Measurements from ENCODE around the gene ABCB9. TPM values are rescaled to one million over a fixed set of nuclear protein-coding genes. Genes with fewer than 3 reads are reported as not detected.

Gene ABCB9
- total RNA-seq, 1 donor from 2014 or later, result 4.0 TPM

DNA sequence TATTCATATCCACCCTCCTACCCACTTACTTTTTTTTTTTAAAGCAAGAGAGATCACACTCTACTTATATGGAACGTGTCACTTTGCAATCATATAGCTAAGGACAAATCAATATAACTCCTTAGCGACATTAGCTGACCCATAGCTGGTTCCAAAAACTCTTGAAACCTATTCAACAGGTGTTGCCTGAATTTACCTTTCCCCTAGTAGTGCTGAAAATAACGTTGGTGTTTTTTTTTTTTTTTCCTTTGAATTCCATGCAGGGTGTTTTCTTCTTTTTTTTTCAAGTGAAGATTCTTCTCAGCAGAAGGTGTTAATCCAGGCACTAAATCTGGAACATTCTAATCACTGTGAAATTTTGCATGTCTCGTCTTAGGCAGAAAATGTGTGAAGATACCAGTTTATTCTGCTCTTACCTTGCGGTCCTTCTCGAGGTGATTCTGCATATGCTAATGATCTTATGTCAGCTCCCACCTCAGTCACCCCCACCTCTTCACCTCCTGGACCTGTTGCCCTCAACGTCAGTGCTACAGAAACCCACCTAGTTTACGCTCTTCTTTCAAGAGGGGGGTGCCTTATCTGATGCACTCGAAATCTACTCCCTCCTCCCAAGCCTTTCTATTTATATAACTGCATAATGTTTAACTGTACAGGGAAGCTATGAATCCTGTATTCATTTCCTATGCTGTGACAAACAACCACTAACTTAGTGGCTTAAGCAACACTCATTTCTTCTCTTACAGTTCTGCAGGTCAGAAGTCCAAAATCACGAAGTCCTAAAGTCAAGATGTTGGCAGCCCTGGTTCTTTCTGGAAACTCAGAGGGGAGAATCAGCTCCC is 63.2 kb downstream of the ABCB9 start:
- no peak for DNase-seq (ENCODE audit: low read depth)
- TF ChIP-seq, protein P1, sequence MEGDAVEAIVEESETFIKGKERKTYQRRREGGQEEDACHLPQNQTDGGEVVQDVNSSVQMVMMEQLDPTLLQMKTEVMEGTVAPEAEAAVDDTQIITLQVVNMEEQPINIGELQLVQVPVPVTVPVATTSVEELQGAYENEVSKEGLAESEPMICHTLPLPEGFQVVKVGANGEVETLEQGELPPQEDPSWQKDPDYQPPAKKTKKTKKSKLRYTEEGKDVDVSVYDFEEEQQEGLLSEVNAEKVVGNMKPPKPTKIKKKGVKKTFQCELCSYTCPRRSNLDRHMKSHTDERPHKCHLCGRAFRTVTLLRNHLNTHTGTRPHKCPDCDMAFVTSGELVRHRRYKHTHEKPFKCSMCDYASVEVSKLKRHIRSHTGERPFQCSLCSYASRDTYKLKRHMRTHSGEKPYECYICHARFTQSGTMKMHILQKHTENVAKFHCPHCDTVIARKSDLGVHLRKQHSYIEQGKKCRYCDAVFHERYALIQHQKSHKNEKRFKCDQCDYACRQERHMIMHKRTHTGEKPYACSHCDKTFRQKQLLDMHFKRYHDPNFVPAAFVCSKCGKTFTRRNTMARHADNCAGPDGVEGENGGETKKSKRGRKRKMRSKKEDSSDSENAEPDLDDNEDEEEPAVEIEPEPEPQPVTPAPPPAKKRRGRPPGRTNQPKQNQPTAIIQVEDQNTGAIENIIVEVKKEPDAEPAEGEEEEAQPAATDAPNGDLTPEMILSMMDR (conservative IDR thresholded peaks at IDR 0.05; ENCODE audit: low read depth, low read length), result no peak
- H3K4me3 ChIP-seq (ENCODE audit: low read depth, low read length), result no peak overlapping the region

DNA sequence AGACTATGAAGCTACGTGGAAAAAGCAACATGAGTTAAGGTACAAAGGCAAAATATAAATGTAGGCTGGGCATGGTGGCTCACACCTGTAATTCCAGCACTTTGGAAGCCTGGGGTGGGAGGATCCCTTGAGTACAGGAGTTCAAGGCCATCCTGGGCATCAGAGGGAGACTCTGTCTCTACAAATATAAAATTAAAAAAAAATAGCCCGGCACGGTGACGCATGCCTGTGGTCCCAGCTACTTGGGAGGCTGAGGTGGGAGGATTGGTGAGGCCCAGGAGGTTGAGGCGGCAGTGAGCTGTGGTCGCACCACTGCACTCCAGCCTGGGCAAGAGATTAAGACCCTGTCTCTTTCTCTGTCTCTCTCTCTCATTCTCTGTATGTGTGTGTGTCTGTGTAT is 66.4 kb downstream of the ABCB9 start:
- H3K4me3 ChIP-seq (ENCODE audit: low read depth, low read length), result no peak overlapping the region
- DNase-seq (ENCODE audit: low read depth), result no peak
- TF ChIP-seq, protein P1 (conservative IDR thresholded peaks at IDR 0.05; ENCODE audit: low read depth, low read length), result no peak

DNA sequence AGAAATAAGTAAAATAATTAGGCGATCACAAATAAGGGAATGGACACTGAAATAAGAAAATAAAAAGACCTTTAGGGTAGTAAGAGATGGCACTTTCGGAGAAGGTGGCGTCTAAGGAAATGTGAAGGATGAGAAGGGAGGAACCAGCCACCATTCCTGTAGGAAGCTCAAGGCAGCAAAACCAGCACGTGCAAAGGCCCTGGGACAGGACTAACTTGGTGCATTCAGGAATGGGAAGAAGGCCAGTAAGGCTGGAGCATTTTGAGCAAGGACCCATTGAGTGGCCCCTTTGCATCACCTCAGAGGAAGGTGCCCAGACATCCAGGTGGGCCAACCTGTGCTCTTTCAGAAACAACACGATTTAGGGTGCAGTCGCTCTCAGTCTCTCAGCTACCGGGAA is 69.6 kb downstream of the ABCB9 start:
- DNase-seq (ENCODE audit: low read depth), result no peak
- TF ChIP-seq, protein P1 (conservative IDR thresholded peaks at IDR 0.05; ENCODE audit: low read depth, low read length), result no peak
- H3K4me3 ChIP-seq (ENCODE audit: low read depth, low read length), result no peak overlapping the region

DNA sequence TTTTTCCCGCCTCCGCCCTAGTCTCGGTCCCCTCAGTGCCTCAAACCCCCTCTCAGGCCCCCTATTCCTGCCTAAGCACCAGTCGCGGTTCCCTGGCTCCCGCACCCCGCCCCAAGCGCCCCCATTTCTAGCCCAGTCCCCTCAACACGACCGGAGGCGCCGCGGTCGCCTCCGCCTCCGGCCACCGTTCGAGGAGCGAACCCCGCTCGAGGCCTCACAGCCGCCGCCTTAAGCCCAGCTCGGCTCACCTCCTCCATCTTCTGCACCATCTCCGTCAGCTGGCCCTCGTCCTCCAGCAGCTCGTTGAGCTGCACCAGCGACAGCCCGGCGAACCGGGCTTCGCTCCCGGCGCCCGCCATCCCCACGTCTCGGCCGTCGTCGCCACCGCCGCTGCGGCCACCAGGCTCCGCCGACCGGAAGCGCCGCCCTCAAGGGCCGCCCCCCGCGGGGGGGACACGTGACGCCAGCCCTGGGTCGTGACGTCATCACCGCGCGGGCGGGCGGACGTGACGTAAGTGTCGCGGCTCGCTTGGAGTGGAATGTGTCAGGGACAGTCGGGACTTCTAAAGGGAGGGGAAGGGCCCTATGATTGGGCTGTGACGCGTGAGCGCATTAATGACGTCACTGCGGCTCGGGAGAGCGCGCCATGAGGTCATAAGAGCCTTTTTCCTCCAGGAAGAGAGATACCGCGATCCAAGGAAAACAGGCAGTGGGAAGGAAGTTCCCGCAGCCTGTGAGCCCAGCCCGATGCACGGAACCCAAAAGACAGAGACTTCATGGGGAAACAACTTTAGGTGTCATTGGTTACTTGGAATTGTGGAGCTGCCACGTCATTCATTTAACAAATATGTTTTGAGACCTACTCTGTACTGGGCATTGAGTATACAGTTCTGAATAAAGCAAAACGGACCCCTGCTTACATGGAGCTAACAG is 70.3 kb downstream of the ABCB9 start, which contains the start of gene VPS37B:
VPS37B (minus strand) TSS at position 421 of the 933 bp plus-strand sequence; CDS start at position 359, 62 bp downstream.
- DNase-seq (ENCODE audit: low read depth), result no peak
- TF ChIP-seq, protein P1 (conservative IDR thresholded peaks at IDR 0.05; ENCODE audit: low read depth, low read length), result no peak
- peak within 1 kb of the TSS; percentile 95 for H3K4me3 ChIP-seq (ENCODE audit: low read depth, low read length)

DNA sequence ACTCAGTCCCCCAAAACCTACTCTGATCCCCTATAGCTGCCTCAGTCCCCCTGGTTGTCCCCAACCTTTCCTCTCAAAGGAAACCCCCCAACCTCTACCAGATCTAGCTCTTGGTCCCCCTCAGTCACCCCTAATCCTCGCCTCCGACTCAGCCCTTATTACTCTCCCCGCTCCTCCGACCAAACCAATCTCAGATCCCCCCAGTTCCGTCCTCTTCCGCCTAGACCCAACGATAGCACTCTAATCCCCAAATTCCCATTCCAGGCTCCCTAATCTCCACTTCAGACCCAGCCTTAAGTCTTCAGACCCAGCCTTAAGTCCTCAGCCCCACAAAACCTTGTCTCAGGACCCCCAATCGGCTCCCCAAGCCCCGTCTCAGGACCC is 71.0 kb downstream of the ABCB9 start:
- peak overlapping the region; percentile 95 for H3K4me3 ChIP-seq (ENCODE audit: low read depth, low read length)
- TF ChIP-seq, protein P1 (conservative IDR thresholded peaks at IDR 0.05; ENCODE audit: low read depth, low read length), result no peak
- no peak for DNase-seq (ENCODE audit: low read depth)

DNA sequence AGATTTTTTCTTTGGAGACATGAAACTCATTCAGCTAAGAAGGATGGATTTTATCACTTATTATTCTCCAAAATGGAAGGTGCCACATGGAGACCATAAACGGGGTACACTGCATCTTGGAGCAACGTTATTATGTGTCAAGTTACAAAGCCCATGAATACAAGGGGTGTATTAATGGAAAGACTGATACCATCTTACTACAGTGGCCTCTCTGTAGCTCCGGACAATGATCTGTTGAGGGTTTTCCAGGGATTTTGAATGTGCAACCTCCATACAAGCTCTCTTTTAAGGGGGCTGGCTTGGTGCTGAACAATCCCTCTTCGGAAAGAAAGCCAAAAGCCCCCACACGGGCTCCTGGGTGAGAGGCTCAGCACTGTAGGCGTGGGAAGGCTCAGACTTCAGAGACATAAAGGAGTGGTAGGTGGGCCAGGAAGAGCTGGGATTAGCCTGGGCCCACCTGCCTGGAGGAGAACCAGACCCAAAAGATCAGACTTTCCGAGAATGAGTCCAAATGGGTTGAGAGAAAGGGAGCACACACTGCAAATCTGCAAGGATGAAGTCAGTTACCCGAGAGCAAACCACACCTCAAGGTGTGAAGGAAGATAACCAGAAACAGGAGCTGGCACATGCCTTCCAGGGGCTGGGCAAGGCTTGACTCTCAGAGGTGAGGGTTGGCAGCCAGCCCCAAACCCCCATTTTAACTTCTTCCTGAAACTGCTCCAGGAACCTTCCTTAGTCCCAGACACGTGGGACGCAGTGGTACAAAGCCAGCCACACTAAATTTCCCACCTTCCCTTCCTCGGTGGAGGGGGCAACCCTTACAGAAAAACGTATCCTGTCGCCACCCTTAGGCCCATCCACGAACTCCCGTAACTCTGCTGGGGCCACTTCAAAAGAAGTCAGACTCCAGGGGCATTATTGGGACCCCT is 71.8 kb downstream of the ABCB9 start:
- no peak for DNase-seq (ENCODE audit: low read depth)
- TF ChIP-seq, protein P1 (conservative IDR thresholded peaks at IDR 0.05; ENCODE audit: low read depth, low read length), result no peak
- H3K4me3 ChIP-seq (ENCODE audit: low read depth, low read length), result peak overlapping the region; percentile 95

Data from epithelial cell of proximal tubule (primary cell).